ENCODE results near the gene DGKD.

Gene DGKD

GRCh38 chr2:233379034-233379433 is 24.7 kb downstream of the DGKD start:
- Histone ChIP-seq H3K4me3 (ENCODE audit: low read depth, low read length) (no peak overlapping the region), H3K27ac (no peak overlapping the region), H3K27me3 (replicated peaks) (no peaks in the 10 kb centered on the region), H3K36me3 (replicated peaks) (no peaks in the 10 kb centered on the region)
- in situ Hi-C loops (cut with HindIII; ENCODE audit: low pct_ligation_motif_present, low sequenced_read_pairs), result no loop called here
- no peak for DNase-seq
- no peak for TF ChIP-seq CTCF (IDR thresholded peaks at IDR 0.05; ENCODE audit: low read depth, low read length, missing control alignments)

DNA sequence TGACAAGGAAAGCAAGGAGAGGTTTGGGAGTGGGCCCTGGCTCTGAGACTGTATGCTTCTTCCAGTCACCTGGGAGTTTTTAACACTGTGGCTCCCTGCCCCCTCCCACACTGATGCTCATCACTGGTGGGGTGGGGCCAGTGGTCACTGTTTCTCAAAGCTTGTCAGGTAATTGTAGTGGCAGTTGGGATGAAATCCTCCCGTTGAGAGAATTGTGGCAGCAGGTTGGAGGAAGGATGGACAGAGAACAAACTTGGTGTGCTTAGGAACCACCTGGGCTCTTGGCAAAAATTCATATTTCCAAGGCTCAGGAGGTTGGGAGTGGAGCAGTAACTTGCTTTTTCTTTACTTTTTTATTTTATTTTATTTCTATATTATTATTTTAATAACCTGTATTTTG is 25.1 kb downstream of the DGKD start:
- no peak for DNase-seq
- in situ Hi-C loops (cut with HindIII; ENCODE audit: low pct_ligation_motif_present, low sequenced_read_pairs), result no loop called here
- no peak for TF ChIP-seq CTCF (IDR thresholded peaks at IDR 0.05; ENCODE audit: low read depth, low read length, missing control alignments)
- H3K27ac ChIP-seq, result no peak overlapping the region
- no peak overlapping the region for H3K4me3 ChIP-seq (ENCODE audit: low read depth, low read length)
- H3K27me3 ChIP-seq (replicated peaks), result no peaks in the 10 kb centered on the region
- no peaks in the 10 kb centered on the region for H3K36me3 ChIP-seq (replicated peaks)

- in situ Hi-C loops (cut with HindIII; ENCODE audit: low pct_ligation_motif_present, low sequenced_read_pairs), result no loop called here
- peak; percentile 33 for DNase-seq
- Histone ChIP-seq H3K27me3 (replicated peaks) (no peaks in the 10 kb centered on the region), H3K27ac (no peak overlapping the region), H3K4me3 (ENCODE audit: low read depth, low read length) (no peak overlapping the region), H3K36me3 (replicated peaks) (no peaks in the 10 kb centered on the region)
- TF ChIP-seq CTCF (IDR thresholded peaks at IDR 0.05; ENCODE audit: low read depth, low read length, missing control alignments), result no peak
Observed at GRCh38 chr2:233380132-233380895, 26.0 kb downstream of the DGKD start.

DNA sequence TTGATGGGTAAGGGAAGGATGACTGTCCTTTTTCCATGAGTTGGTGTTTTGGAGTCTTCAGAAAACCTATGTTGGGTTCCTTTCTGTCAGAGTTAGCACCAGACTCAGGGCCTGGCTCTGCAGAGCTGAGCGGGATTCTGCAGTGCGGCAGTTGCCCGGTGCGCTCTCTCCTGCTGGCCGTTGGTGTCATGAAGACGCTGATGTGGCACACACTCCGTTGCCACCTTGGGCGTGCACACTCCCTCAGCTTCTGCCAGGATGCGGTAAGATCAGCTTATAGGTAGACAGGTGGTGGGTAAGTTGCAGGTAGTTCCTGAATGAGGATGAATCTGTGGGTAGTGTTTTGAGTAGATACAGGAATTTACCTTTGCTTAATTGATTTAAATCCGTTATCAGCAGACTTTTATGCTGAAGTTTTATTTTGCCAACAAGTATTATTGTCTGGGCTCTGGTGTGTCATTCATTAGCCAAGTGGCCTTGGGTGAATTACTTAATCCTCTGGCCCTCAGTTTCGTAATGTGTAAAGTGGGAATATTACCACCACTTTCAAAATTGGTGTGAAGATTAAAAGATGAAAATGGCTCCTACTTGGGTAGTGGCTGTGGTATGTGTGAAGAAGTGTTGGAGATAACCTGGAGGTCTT is 26.8 kb downstream of the DGKD start:
- no peak overlapping the region for H3K27ac ChIP-seq
- no peaks in the 10 kb centered on the region for H3K27me3 ChIP-seq (replicated peaks)
- in situ Hi-C loops (cut with HindIII; ENCODE audit: low pct_ligation_motif_present, low sequenced_read_pairs), result no loop called here
- H3K36me3 ChIP-seq (replicated peaks), result no peaks in the 10 kb centered on the region
- no peak overlapping the region for H3K4me3 ChIP-seq (ENCODE audit: low read depth, low read length)
- DNase-seq, result no peak
- TF ChIP-seq CTCF (IDR thresholded peaks at IDR 0.05; ENCODE audit: low read depth, low read length, missing control alignments), result no peak

- H3K27ac ChIP-seq, result no peak overlapping the region
Observed at GRCh38 chr2:233381638-233381995, 27.3 kb downstream of the DGKD start.

More at GRCh38 chr2:233381638-233381995, 27.3 kb downstream of the DGKD start:
- DNase-seq, result no peak
- in situ Hi-C loops (cut with HindIII; ENCODE audit: low pct_ligation_motif_present, low sequenced_read_pairs), result no loop called here
- Histone ChIP-seq H3K36me3 (replicated peaks) (no peaks in the 10 kb centered on the region), H3K27me3 (replicated peaks) (no peaks in the 10 kb centered on the region), H3K4me3 (ENCODE audit: low read depth, low read length) (no peak overlapping the region)
- no peak for TF ChIP-seq CTCF (IDR thresholded peaks at IDR 0.05; ENCODE audit: low read depth, low read length, missing control alignments)
